SK-N-MC (cell line): ENCODE measurements around the gene LAMA3.

ENCODE experiments used
- DNase-seq: peaks from one replicate; pipeline ENCODE4 v3.0.0-alpha.2; 2011; ENCODE audit warnings: low read depth, low spot score
- H3K27ac ChIP-seq: fragments of 200-600 bp; sonication (generic); 2 replicates; pipeline ENCODE4 v1.5.1; 2016; ENCODE audit warnings: mixed run types
- H3K36me3 ChIP-seq: fragments of 200-600 bp; sonication (generic); 2 replicates; pipeline ENCODE4 v1.6.1; 2017; ENCODE audit warnings: antibody characterized with exemption, low read length, mixed read lengths; ENCODE audit not compliant: insufficient read depth
- H3K4me3 ChIP-seq: fragments of 200-600 bp; sonication (generic); 2 replicates; pipeline ENCODE4 v1.5.1; 2016
- H3K9ac ChIP-seq: fragments of 200-600 bp; sonication (generic); 2 replicates; pipeline ENCODE4 v1.8.0; 2017; ENCODE audit warnings: mixed run types, mixed read lengths; ENCODE audit not compliant: insufficient read length
- H3K9me3 ChIP-seq: fragments of 200-600 bp; sonication (generic); 2 replicates; pipeline ENCODE4 v1.6.1; 2017; ENCODE audit warnings: low read depth, mild to moderate bottlenecking, antibody characterized with exemption, low read length, moderate library complexity, mixed read lengths
- EZH2 ChIP-seq: fragments of 200-600 bp; sonication (generic); IDR thresholded peaks from one replicate; pipeline ENCODE4 v1.6.1; 2017; ENCODE audit warnings: antibody characterized with exemption
- FOXP2 ChIP-seq: optimal IDR thresholded peaks from 2 replicates; pipeline ENCODE3; 2011; ENCODE audit warnings: mild to moderate bottlenecking, moderate library complexity; ENCODE audit not compliant: insufficient read depth; ENCODE audit errors: extremely low read length, control extremely low read depth
- POLR2AphosphoS5 ChIP-seq: IDR thresholded peaks from 2 replicates; pipeline ENCODE4 v1.6.1; 2012; ENCODE audit warnings: mild to moderate bottlenecking, low read depth, low read length, borderline replicate concordance

The LAMA3 gene

GRCh38 chr18:23689031-23689615 is at the start of gene LAMA3:
Gene LAMA3, plus strand, starts transcription at chr18:23689453. Its CDS starts 231 bp downstream, at chr18:23689684.
- Histone ChIP-seq H3K9me3 (no peaks in the 10 kb centered on the region), H3K4me3 (peak within 1 kb of the TSS; percentile 81), H3K27ac (no peak within 1 kb of the TSS), H3K9ac (peak within 1 kb of the TSS; percentile 26), H3K36me3 (no peaks in the 10 kb centered on the region)
- no peak for TF ChIP-seq POLR2AphosphoS5
- no peak for TF ChIP-seq EZH2
- TF ChIP-seq FOXP2: no peak
- DNase-seq: no peak

GRCh38 chr18:23640052-23640451 is 49.2 kb upstream of the LAMA3 start:
- no peak overlapping the region for H3K9ac ChIP-seq
- TF ChIP-seq FOXP2: no peak
- TF ChIP-seq POLR2AphosphoS5: no peak
- TF ChIP-seq EZH2: no peak
- DNase-seq: no peak
- no peak overlapping the region for H3K4me3 ChIP-seq
- no peaks in the 10 kb centered on the region for H3K9me3 ChIP-seq
- no peak overlapping the region for H3K27ac ChIP-seq
- H3K36me3 ChIP-seq: no peaks in the 10 kb centered on the region

- no peak for DNase-seq
Measured at GRCh38 chr18:23641143-23641720, 48.0 kb upstream of the LAMA3 start.

GRCh38 chr18:23641937-23642666 is 47.2 kb upstream of the LAMA3 start:
- TF ChIP-seq EZH2 (no peak), POLR2AphosphoS5 (no peak), FOXP2 (no peak)
- no peaks in the 10 kb centered on the region for H3K9me3 ChIP-seq
- no peak overlapping the region for H3K4me3 ChIP-seq
- no peaks in the 10 kb centered on the region for H3K36me3 ChIP-seq
- H3K27ac ChIP-seq: no peak overlapping the region
- no peak overlapping the region for H3K9ac ChIP-seq
- no peak for DNase-seq

More at GRCh38 chr18:23641143-23641720, 48.0 kb upstream of the LAMA3 start:
- Histone ChIP-seq H3K36me3 (no peaks in the 10 kb centered on the region), H3K4me3 (no peak overlapping the region), H3K27ac (no peak overlapping the region), H3K9ac (no peak overlapping the region), H3K9me3 (no peaks in the 10 kb centered on the region)
- TF ChIP-seq EZH2 (no peak), POLR2AphosphoS5 (no peak), FOXP2 (no peak)

- TF ChIP-seq FOXP2 (no peak), EZH2 (no peak), POLR2AphosphoS5 (no peak)
- H3K9ac ChIP-seq: no peak overlapping the region
- H3K9me3 ChIP-seq: no peaks in the 10 kb centered on the region
- no peak overlapping the region for H3K4me3 ChIP-seq
- H3K27ac ChIP-seq: no peak overlapping the region
- no peak for DNase-seq
- H3K36me3 ChIP-seq: no peaks in the 10 kb centered on the region
Measured at GRCh38 chr18:23643815-23644490, 45.3 kb upstream of the LAMA3 start.

GRCh38 chr18:23645568-23646175 is 43.6 kb upstream of the LAMA3 start:
- no peaks in the 10 kb centered on the region for H3K9me3 ChIP-seq
- no peak overlapping the region for H3K9ac ChIP-seq
- no peak overlapping the region for H3K4me3 ChIP-seq
- no peak for DNase-seq
- no peak overlapping the region for H3K27ac ChIP-seq
- TF ChIP-seq FOXP2: no peak
- no peak for TF ChIP-seq POLR2AphosphoS5
- no peak for TF ChIP-seq EZH2
- H3K36me3 ChIP-seq: no peaks in the 10 kb centered on the region

GRCh38 chr18:23646282-23646681 is 43.0 kb upstream of the LAMA3 start:
- Histone ChIP-seq H3K36me3 (no peaks in the 10 kb centered on the region), H3K9ac (no peak overlapping the region), H3K27ac (no peak overlapping the region), H3K4me3 (no peak overlapping the region), H3K9me3 (no peaks in the 10 kb centered on the region)
- DNase-seq: no peak
- TF ChIP-seq FOXP2 (no peak), POLR2AphosphoS5 (no peak), EZH2 (no peak)

GRCh38 chr18:23648456-23648855 is 40.8 kb upstream of the LAMA3 start:
- DNase-seq: no peak
- no peak for TF ChIP-seq FOXP2
- TF ChIP-seq EZH2: no peak
- no peak for TF ChIP-seq POLR2AphosphoS5
- Histone ChIP-seq H3K27ac (no peak overlapping the region), H3K9me3 (no peaks in the 10 kb centered on the region), H3K36me3 (no peaks in the 10 kb centered on the region), H3K4me3 (no peak overlapping the region), H3K9ac (no peak overlapping the region)
